HG03558 (cell line): Measurements from ENCODE around the gene ITPRIP.

Experiments
- ATAC-seq: cut with Tn5 transposase; IDR thresholded peaks from one replicate; pipeline ENCODE4 v1.9.1; 2021; ENCODE audit warnings: moderate number of reproducible peaks; ENCODE audit not compliant: unreplicated experiment; ENCODE audit errors: extremely low read depth

The ITPRIP gene

DNA sequence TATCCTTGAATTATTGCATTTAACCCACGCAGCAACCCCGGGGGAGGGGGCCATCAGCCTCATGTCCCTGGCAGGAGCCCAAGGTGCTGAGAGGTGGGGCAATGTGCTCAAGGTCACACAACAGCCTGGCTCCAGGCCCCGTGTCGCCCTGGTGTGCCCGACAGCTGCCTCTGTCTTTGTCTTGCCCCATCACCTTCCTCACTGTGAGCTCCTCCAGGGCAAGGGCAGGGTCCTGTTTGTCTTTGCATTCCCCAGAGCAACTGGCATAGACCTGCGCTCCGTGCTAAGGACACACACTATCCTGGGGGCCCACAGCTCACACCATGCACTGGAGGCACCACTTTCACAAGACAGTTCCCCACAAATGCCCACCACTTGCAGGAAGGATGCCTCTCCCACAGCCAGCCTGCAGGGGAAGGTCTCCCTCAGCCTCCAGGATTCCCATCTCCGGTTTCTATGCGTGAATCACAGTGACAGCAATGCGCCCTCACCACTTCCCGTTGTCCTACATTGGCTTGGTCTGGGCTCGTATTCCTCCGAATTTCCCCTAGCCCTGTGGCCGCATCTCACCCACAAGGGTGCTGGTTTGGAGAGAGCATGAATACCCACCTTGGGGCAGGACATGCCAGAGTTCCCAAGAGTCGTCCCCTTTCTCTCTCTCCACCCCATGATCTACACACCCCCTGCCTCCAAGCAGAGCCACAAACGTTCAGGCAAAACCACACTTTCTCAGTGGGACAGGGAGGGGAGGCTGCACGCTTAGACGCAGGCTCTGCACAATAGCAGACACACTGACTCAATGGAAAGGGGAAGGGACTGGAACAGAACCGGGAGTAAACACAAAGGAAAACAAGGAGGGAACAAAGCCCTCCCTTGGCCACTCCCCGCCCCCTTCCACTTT lies 10.3 kb downstream of the ITPRIP start:
- ATAC-seq, result no peak

DNA sequence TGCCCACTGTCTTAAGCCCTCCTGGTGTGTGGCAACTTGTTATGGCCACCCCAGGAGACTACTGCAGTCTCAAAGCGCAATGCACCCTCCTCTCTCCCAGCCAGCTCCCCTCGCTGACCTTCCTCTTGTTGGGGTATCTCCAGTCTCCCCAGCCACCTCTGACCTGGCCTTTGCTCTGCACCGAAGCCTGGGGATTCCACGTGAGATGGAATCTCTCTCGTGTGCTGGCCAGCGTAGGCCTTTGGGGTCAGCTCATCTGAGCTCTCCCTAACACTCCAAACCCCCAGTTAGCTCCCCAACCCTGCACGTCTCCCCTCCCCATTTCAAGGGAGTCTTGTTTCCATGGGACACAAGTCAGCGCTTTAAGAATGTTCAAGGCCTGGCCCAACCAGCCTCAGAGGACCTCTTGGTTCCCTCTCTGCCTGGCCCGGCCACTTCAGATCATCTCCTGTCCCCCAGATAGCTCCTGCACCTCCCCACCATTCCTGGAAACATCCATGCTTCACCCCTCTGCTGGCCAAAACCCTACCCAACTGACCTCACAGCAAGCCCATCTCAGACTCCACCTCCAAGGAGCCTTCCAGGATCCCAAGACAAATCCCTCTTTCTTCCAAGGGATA lies 11.2 kb downstream of the ITPRIP start:
- no peak for ATAC-seq

- no peak for ATAC-seq
Measured at GRCh38 chr10:104325436-104326435, 12.5 kb downstream of the ITPRIP start.

DNA sequence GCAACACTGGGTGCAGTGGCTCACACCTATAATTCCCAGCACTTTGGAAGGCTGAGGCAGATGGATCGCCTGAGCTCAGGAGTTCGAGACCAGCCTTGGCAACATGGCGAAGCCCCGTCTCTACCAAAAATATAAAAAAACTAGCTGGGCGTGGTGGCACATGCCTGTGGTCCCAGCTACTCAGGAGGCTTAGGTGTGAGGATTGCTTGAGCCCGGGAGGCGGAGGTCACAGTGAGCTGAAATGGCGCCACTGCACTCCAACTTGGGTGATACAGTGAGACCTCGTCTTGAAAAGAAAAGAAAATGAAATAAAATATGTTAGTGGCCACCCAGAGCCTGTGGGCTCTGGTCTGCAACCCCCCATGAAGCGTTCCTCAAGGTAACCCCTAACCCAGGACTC lies 13.3 kb downstream of the ITPRIP start:
- ATAC-seq, result no peak

GRCh38 chr10:104324221-104324686 lies 14.0 kb downstream of the ITPRIP start:
- no peak for ATAC-seq

DNA sequence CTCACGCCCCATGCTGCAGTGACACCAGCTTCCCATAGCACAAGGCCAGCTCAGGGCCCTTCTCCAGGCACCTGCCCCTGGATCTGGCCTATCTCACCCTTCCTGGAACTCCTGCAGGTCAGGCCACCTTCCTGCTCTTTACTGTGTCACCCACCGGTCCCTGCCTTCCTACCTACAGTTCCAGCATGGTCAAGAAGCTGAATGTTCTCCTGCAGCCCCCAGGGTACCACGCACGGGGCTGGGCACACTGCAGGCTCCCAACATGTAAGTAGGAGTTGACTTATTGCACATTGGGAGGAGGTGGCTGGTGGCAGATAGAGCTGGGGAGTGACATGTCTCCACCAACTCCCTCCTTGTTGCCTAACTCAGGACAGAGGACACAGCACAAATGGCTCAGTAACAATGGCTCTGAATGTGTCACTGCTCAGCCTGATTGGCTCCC lies 14.5 kb downstream of the ITPRIP start:
- ATAC-seq, result no peak

DNA sequence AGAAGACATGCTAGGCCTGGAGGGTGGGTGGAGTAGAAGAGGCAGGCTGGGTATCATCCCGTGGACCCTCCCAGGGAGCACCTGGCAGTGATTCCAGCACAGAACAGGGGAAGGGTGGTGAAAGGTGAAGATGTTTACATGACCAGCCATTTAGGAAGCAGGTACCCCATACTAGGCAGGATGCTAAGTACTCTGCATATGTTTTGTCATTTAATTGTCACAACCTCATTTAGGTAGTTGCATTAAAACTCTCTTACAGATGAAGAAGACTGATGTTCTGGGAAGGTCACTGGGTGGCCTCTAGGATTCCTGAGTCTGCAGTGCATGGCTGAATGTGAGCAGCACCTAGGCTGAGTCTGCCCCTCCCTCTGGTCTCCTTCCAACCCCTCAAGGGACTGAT lies 15.2 kb downstream of the ITPRIP start:
- no peak for ATAC-seq

GRCh38 chr10:104322416-104322782 lies 15.9 kb downstream of the ITPRIP start:
- ATAC-seq, result no peak

GRCh38 chr10:104321725-104322415 lies 16.4 kb downstream of the ITPRIP start:
- ATAC-seq, result no peak

DNA sequence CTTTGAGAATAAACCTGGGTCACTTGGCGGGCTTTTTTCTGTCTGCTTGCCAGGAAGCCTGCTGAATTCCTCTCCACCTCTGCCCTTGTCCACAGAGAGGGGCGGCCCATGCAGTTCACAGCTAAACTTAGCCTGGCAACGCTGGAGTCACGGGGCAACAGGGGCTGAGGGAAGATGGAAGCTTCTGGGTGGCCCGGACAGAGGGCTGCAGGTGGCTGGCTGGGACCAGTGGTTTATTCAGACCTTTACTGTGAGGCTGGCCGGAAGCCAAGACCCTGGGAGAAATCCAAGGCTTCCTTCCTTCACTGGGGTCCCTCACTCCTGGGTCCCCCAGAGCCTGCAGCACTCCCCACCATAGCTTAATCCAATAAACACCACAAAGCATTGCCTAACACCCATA lies 17.0 kb downstream of the ITPRIP start:
- ATAC-seq, result no peak

- ATAC-seq, result no peak
Measured at GRCh38 chr10:104318810-104319741, 19.2 kb downstream of the ITPRIP start.

DNA sequence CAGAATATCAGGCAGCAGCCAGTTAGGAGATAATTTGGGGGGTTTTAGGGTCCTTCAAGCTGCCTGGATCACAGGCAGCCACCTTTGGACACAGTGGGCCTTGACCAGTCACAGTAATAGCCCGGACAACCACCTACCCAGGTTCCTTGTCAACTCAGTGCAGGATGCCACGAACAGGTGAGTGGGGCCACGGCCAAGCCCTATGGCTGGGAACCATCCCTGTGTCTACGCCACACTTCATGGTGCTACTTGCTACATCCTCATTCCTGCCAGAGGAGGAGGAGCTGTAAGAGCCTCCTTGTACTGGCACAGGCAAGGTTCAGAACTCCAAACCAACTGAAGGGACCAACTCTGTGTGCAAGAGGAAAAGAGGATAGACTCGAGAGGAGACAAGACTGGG lies 19.9 kb downstream of the ITPRIP start:
- no peak for ATAC-seq

- ATAC-seq, result no peak
Measured at GRCh38 chr10:104317726-104318299, 20.5 kb downstream of the ITPRIP start.

DNA sequence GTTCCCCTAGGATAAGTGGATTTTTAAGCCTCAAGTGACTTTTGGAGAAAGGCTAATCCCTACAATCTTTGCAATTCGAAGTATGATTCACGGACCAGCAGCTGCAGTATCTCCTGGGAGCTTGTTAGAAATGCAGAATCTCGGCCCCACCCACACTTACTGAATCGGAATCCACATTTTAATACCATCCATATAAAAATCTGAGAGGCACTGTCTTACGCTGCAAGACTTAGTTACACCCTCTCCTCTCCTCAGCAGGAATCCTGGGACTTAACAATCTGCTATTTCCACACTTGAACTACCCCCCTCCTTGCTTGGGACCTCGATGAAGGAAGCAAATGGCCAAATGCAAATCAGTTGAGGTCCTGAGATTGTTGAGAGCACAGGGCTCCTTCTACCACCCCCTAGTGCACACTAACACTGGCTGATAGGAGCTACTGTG lies 21.0 kb downstream of the ITPRIP start:
- no peak for ATAC-seq

DNA sequence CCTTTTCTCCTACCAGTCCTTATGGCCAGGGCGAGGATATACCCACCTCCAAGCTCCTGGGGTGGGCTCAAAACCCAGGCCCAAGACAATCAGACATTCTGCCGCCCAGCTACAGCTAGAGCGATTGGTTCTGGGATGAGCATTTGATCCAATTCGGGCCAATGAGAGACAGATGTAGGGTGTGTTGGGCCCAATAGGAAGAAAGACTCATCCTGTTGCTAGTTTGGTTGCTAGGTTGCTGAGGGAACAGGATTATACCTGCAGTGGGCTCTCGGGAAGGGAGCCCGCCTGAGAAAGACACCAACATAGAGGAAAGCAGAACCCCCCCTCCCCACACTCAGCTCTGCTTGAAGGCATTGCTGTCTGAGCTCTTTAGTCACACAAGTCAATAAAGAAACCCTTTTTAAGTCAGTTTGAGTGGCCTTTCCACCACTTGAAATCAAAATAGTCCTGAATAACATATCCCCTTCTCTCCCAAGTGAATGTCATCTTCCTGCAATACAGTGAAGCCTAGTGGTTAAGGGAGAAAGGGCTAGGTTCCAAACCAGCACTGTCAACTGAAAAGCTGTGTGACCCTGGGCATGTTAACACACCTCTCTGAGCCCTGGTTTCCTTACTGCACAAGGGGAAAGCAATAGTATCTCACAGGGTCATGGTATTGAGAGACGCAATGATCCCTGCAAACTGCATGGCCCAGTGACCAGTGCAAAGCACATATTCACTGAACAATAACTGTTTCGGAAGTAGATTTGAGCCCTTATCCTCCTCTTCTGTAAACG lies 21.8 kb downstream of the ITPRIP start:
- ATAC-seq, result no peak

DNA sequence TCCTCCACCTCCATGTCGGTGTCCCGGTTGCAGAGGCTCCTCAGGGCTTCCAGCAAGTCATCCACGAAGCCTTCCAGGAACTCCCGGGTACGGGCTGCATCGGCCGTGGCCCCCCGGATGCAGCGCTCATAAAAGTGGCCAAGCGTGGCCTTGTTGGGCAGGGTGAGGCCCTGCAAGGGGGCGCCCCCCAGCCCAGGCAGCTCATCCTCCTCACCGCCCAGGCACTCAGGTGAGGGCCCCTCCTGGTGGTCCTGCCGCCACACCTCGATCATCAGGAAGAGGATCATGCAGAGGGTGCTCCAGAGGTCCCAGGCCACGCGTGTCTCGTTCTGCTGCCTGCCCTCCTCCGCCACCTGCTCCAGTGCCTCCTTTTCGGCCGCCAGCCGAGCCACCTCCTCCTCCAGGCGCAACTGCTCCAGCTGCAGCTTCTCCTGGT lies 22.8 kb downstream of the ITPRIP start:
- no peak for ATAC-seq

- no peak for ATAC-seq
Measured at GRCh38 chr10:104314591-104315485, 23.4 kb downstream of the ITPRIP start.
